ENCODE results near the gene CRYGN.

Gene CRYGN

GRCh38 chr7:151435971-151436370 lies 4.0 kb downstream of the CRYGN start:
- H3K4me3 ChIP-seq (replicated peaks; ENCODE audit: low read depth, low read length) = no peak overlapping the region
- DNase-seq (ENCODE audit: extremely low read depth, low read depth) = no peak
- TF ChIP-seq CTCF (IDR thresholded peaks at IDR 0.05; ENCODE audit: low read depth, low read length, missing control alignments) = no peak

GRCh38 chr7:151435103-151435916 lies 4.6 kb downstream of the CRYGN start:
- DNase-seq (ENCODE audit: extremely low read depth, low read depth) = no peak

GRCh38 chr7:151434549-151434948 lies 5.4 kb downstream of the CRYGN start:
- no peak for DNase-seq (ENCODE audit: extremely low read depth, low read depth)
- no peak for TF ChIP-seq CTCF (IDR thresholded peaks at IDR 0.05; ENCODE audit: low read depth, low read length, missing control alignments)
- no peak overlapping the region for H3K4me3 ChIP-seq (replicated peaks; ENCODE audit: low read depth, low read length)

More at GRCh38 chr7:151435103-151435916, 4.6 kb downstream of the CRYGN start:
- H3K4me3 ChIP-seq (replicated peaks; ENCODE audit: low read depth, low read length) = no peak overlapping the region
- TF ChIP-seq CTCF (IDR thresholded peaks at IDR 0.05; ENCODE audit: low read depth, low read length, missing control alignments) = no peak

- DNase-seq (ENCODE audit: extremely low read depth, low read depth) = no peak
- no peak overlapping the region for H3K4me3 ChIP-seq (replicated peaks; ENCODE audit: low read depth, low read length)
- no peak for TF ChIP-seq CTCF (IDR thresholded peaks at IDR 0.05; ENCODE audit: low read depth, low read length, missing control alignments)
Observed at GRCh38 chr7:151433721-151434400, 6.1 kb downstream of the CRYGN start.

GRCh38 chr7:151432658-151433521 lies 7.1 kb downstream of the CRYGN start:
- peak; percentile 2 for TF ChIP-seq CTCF (IDR thresholded peaks at IDR 0.05; ENCODE audit: low read depth, low read length, missing control alignments)
- DNase-seq (ENCODE audit: extremely low read depth, low read depth) = no peak
- no peak overlapping the region for H3K4me3 ChIP-seq (replicated peaks; ENCODE audit: low read depth, low read length)

- TF ChIP-seq CTCF (IDR thresholded peaks at IDR 0.05; ENCODE audit: low read depth, low read length, missing control alignments) = no peak
- no peak for DNase-seq (ENCODE audit: extremely low read depth, low read depth)
Observed at GRCh38 chr7:151431768-151432311, 8.1 kb downstream of the CRYGN start.

More at GRCh38 chr7:151431768-151432311, 8.1 kb downstream of the CRYGN start:
- no peak overlapping the region for H3K4me3 ChIP-seq (replicated peaks; ENCODE audit: low read depth, low read length)
